Spleen (tissue), 11 donors: ENCODE measurements around the gene FRRS1. TPM values are rescaled to one million over a fixed set of nuclear protein-coding genes. Genes with fewer than 3 reads are reported as not detected.

Source experiments
- DNase-seq: peaks from one replicate; pipeline ENCODE4 v3.0.0-alpha.2; 2020
- H3K27ac ChIP-seq, 8 donors: fragments of 200-600 bp; sonication (generic) in 7 of 8; 1 replicate in 4 of 8; 2 replicates in 4 of 8; pipeline versions ENCODE4 v1.5.0 to v1.8.0; 2016 to 2021; ENCODE audit warnings: inconsistent platforms in 4 of 8, mild to moderate bottlenecking in 4 of 8, moderate library complexity in 1 of 8
- H3K27me3 ChIP-seq, 7 donors: fragments of 200-600 bp; sonication (generic) in 6 of 7; replicated peaks in 1 of 7; 1 replicate in 4 of 7; 2 replicates in 3 of 7; pipeline versions ENCODE4 v1.5.0 to v1.8.0; 2016 to 2021; ENCODE audit warnings: inconsistent platforms in 3 of 7, mild to moderate bottlenecking in 1 of 7
- H3K36me3 ChIP-seq, 6 donors: fragments of 200-600 bp; sonication (generic) in 5 of 6; 1 replicate in 4 of 6; 2 replicates in 2 of 6; pipeline versions ENCODE4 v1.5.0 to v1.8.0; 2016 to 2021; ENCODE audit warnings: inconsistent platforms in 2 of 6
- H3K4me1 ChIP-seq, 6 donors: fragments of 200-600 bp; sonication (generic) in 5 of 6; 1 replicate in 3 of 6; 2 replicates in 3 of 6; pipeline versions ENCODE4 v1.5.0 to v1.8.0; 2016 to 2021; ENCODE audit warnings: inconsistent platforms in 3 of 6
- H3K4me3 ChIP-seq, 8 donors: fragments of 200-600 bp; sonication (generic) in 7 of 8; 1 replicate in 4 of 8; 2 replicates in 4 of 8; pipeline versions ENCODE4 v1.5.0 to v1.8.0; 2016 to 2021; ENCODE audit warnings: inconsistent platforms in 4 of 8, mild to moderate bottlenecking in 4 of 8, moderate library complexity in 2 of 8
- H3K9me3 ChIP-seq, 8 donors: fragments of 200-600 bp; sonication (generic) in 7 of 8; 1 replicate in 4 of 8; 2 replicates in 4 of 8; pipeline versions ENCODE4 v1.5.0 to v1.8.0; 2016 to 2021; ENCODE audit warnings: inconsistent platforms in 4 of 8
- POLR2A ChIP-seq, 3 donors: fragments of 450-650 bp; IDR thresholded peaks; one replicate each; pipeline ENCODE4 v1.5.1; 2017; ENCODE audit warnings: antibody characterized with exemption in 3 of 3, mild to moderate bottlenecking in 1 of 3
- POLR2AphosphoS5 ChIP-seq, 3 donors: sonication (generic); formaldehyde crosslinking; IDR thresholded peaks; one replicate each; pipeline ENCODE4 v1.5.1; 2017; ENCODE audit warnings: antibody characterized with exemption in 3 of 3
- WGBS, 5 donors: extraction: QIAGEN DNeasy Blood & Tissue Kit in 3 of 5; methylation state at CpG; one replicate each; pipeline versions ENCODE4 v1.1.5 to v1.1.7; 2013 to 2018; 5-methylcytosine and 5-hydroxymethylcytosine counted together
- intact Hi-C: fragments of 100-400 bp; cut with DNase I; formaldehyde crosslinking; loops from one replicate; pipeline ENCODE4 v1.15.0; 2023; ENCODE audit warnings: low total_unique reads
- polyA plus RNA-seq, 3 donors: library from polyadenylated mRNA; stranded (reverse); fragments of 200-250 nt; gene quantifications; one replicate each; pipeline ENCODE4 v1.2.1, GENCODE V29; 2013
- total RNA-seq, 7 donors: library from RNA; depleted of rRNA in 3 of 7; stranded (reverse); fragments of >200 nt in 3 of 7; fragmentation: NEBNext Ultra II Directional in 4 of 7; extraction: Animal tissue kit (Norgen Biotek cat#: 25700) in 4 of 7; gene quantifications; one replicate each; pipeline versions ENCODE4 v1.1.0 to v1.2.1, GENCODE V29; 2016 to 2021
- TF ChIP-seq, protein P1 (sequence below), 11 experiments: fragments of 200-600 bp in 7 of 11; fragments of 450-650 bp in 4 of 11; sonication (generic) in 4 of 11; IDR thresholded peaks in 8 of 11; conservative IDR thresholded peaks in 3 of 11; 1 replicate in 7 of 11; 2 replicates in 4 of 11; pipeline versions ENCODE4 v1.4.0 to v1.8.0; 2016 to 2021; ENCODE audit warnings: antibody characterized with exemption in 11 of 11, inconsistent platforms in 4 of 11, mild to moderate bottlenecking in 1 of 11
- donor health status: healthy with polysubstance abuse.
- donor health status: DM: no; HTN: no; CAD: no; lungs with moderate emphysema.
- donor health status: DM: no; HTN: no; CAD: no.
- donor health status: Bipolar disorder and iron deficiency.
- donor health status: healthy.
- donor health status: DM: no; HTN: no; CAD: no.
- donor health status: DM: yes; HTN: yes; CAD: no.

The FRRS1 gene
- total and polyA plus RNA-seq, 10 donors = 0.13 to 7.3 (median 4.4) TPM

DNA sequence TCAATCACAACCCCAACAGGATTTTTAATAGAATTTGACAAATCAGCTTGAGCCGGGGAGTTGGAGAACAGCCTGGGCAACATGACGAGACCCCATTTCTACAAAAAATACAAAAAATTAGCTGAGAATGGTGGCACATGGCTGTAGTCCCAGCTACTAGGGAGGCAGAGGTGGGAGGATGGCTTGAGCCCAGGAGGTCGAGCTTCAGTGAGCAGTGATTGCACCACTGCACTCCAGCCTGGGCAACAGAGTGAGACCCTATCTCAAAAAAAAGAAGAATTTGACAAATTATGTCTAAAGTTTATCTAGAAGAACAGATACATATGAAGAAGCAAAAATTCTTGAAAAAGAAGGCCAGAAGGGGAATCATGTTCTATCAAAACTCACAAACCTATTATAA lies 43.2 kb downstream of the FRRS1 start:
- Histone ChIP-seq H3K4me3 (no peak overlapping the region), H3K27ac (no peak overlapping the region), H3K4me1 (no peaks in the 10 kb centered on the region), H3K27me3 (no peaks in the 10 kb centered on the region), H3K9me3 (no peaks in the 10 kb centered on the region), H3K36me3 (peaks cover 0 to 18% (median 0%) of the 10 kb centered on the region in 6 donors)
- 92 to 98% (median 93%) methylated on average over 3 of the region's 3 CpGs for WGBS, 5 donors
- TF ChIP-seq, protein P1, sequence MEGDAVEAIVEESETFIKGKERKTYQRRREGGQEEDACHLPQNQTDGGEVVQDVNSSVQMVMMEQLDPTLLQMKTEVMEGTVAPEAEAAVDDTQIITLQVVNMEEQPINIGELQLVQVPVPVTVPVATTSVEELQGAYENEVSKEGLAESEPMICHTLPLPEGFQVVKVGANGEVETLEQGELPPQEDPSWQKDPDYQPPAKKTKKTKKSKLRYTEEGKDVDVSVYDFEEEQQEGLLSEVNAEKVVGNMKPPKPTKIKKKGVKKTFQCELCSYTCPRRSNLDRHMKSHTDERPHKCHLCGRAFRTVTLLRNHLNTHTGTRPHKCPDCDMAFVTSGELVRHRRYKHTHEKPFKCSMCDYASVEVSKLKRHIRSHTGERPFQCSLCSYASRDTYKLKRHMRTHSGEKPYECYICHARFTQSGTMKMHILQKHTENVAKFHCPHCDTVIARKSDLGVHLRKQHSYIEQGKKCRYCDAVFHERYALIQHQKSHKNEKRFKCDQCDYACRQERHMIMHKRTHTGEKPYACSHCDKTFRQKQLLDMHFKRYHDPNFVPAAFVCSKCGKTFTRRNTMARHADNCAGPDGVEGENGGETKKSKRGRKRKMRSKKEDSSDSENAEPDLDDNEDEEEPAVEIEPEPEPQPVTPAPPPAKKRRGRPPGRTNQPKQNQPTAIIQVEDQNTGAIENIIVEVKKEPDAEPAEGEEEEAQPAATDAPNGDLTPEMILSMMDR (IDR thresholded peaks at IDR 0.05 in 8 of 11, conservative IDR thresholded peaks at IDR 0.05 in 3 of 11) = no peak
- no peak for DNase-seq
- intact Hi-C loops = no loop called here

- Histone ChIP-seq H3K4me3 (no peak overlapping the region), H3K27ac (no peak overlapping the region), H3K4me1 (no peaks in the 10 kb centered on the region), H3K36me3 (peaks cover 0 to 53% (median 0%) of the 10 kb centered on the region in 6 donors), H3K9me3 (no peaks in the 10 kb centered on the region), H3K27me3 (no peaks in the 10 kb centered on the region)
- no peak for DNase-seq
- 87 to 95% (median 90%) methylated on average over 1 of the region's 1 CpG for WGBS, 5 donors
- TF ChIP-seq POLR2AphosphoS5 (IDR thresholded peaks at IDR 0.05) = no peak
- no peak for TF ChIP-seq POLR2A (IDR thresholded peaks at IDR 0.05)
- TF ChIP-seq, protein P1 (IDR thresholded peaks at IDR 0.05 in 8 of 11, conservative IDR thresholded peaks at IDR 0.05 in 3 of 11) = no peak
- intact Hi-C loops = no loop called here
Measured at GRCh38 chr1:99717005-99717404, 49.4 kb downstream of the FRRS1 start.

- Histone ChIP-seq H3K4me1 (no peaks in the 10 kb centered on the region), H3K9me3 (no peaks in the 10 kb centered on the region), H3K27me3 (no peaks in the 10 kb centered on the region), H3K4me3 (no peak overlapping the region), H3K36me3 (peaks cover 0 to 67% (median 0%) of the 10 kb centered on the region in 6 donors), H3K27ac (no peak overlapping the region)
- no peak for DNase-seq
- TF ChIP-seq POLR2A (IDR thresholded peaks at IDR 0.05) = no peak
- TF ChIP-seq, protein P1 (IDR thresholded peaks at IDR 0.05 in 8 of 11, conservative IDR thresholded peaks at IDR 0.05 in 3 of 11) = no peak
- TF ChIP-seq POLR2AphosphoS5 (IDR thresholded peaks at IDR 0.05) = no peak
- 94 to 98% (median 96%) methylated on average over 2 of the region's 2 CpGs for WGBS, 5 donors
- intact Hi-C loops = no loop called here
Measured at GRCh38 chr1:99713006-99713405, 53.4 kb downstream of the FRRS1 start.

DNA sequence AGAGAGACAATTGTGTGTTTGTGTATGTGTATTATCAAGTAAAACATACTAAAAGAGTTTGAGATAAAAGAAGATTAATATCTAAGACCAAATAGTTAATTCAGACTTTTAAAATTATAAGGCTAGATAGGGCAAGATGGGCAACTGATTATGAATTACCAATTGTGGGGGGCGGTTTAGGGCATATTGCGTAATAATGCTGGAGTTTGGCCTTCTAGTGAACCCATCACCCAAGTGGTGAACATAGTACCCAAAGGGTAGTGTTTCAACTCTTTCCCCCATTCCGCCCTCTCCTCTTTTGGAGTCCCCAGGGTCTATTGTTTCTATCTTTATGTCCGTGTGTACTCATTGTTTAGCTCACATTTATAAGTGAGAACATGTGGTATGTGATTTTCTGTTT lies 55.4 kb downstream of the FRRS1 start:
- H3K9me3 ChIP-seq = no peaks in the 10 kb centered on the region
- no peak overlapping the region for H3K4me3 ChIP-seq
- TF ChIP-seq, protein P1 (IDR thresholded peaks at IDR 0.05 in 8 of 11, conservative IDR thresholded peaks at IDR 0.05 in 3 of 11) = no peak
- no peak for TF ChIP-seq POLR2AphosphoS5 (IDR thresholded peaks at IDR 0.05)
- TF ChIP-seq POLR2A (IDR thresholded peaks at IDR 0.05) = no peak
- no peak for DNase-seq
- intact Hi-C loops = no loop called here
- no peaks in the 10 kb centered on the region for H3K27me3 ChIP-seq
- 93 to 97% (median 94%) methylated on average over 4 of the region's 4 CpGs for WGBS, 5 donors
- peaks cover 0 to 52% (median 0%) of the 10 kb centered on the region in 6 donors for H3K36me3 ChIP-seq
- no peak overlapping the region for H3K27ac ChIP-seq
- H3K4me1 ChIP-seq = peaks cover 0 to 5% (median 0%) of the 10 kb centered on the region in 6 donors
